AG20443 (cell line): Measurements from ENCODE around the gene GAL.
"Not testable (repeated sequence)": the region's sequence is repeated elsewhere in the genome, so short reads cannot be mapped to it uniquely, and the experiment has no call there.

ENCODE experiments used
- DNase-seq: peaks from one replicate; pipeline ENCODE4 v3.0.0; 2012; ENCODE audit warnings: low spot score, mixed read lengths

The GAL gene

DNA sequence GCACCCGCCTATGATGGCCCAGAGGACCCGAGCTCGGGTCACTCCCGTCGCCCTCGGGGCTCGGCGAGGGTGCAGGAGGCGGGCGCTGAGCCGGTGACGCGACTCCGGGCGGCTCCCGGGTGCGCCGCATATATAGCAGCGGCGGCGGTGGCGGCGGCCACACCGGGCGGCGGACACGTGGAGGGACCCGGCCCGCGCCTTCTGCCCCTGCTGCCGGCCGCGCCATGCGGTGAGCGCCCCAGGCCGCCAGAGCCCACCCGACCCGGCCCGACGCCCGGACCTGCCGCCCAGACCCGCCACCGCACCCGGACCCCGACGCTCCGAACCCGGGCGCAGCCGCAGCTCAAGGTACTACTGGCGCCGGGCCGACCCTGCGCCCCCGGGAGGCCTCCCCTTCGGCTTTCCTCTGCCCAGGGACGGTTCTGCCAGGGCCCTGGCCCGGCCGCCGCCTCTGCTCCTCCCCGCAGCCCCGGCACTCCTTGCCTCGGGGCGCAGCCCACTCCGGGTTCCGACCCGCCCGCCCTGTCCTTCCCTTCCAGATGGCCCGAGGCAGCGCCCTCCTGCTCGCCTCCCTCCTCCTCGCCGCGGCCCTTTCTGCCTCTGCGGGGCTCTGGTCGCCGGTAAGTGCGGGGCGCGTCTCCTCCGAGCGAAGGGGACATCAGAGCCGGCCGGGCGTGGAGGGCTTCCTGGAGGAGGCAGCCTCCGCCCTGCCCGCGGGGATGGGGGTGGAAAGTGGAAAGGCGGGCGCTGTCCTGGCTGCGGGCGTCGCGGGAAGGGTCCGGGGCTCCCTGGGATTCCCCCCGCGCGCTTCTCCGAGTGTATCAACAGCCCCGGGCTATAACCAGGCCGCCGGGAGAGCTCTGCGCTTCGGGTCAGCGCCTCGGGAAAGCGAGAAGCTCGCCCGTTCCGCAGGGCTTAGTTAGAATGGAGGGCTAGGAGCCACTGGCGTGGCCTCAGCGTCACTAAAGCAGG lies at the start of gene GAL:
TSS of gene GAL (plus strand) at position 160 of the 972 bp plus-strand sequence. CDS start at position 540, 380 bp downstream.
- peak; percentile 65 for DNase-seq

GRCh38 chr11:68634606-68635005 lies 49.7 kb upstream of the GAL start:
- not testable (repeated sequence) for DNase-seq

DNA sequence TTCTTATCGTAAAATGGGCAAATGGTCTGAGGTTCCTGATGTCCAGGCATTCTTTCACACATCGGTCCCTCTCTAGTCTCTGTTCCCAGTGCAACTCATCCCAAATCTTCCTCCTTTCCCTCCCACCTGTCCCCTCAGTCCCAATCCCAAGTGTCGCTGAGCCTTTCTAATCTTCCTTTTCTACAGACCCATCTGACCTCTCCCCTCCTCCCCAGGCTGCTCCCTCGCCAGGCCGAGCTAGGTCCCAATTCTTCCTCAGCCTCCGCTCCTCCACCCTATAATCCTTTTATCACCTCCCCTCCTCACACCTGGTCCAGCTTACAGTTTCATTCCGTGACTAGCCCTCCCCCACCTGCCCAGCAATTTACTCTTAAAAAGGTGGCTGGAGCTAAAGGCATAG lies 49.2 kb upstream of the GAL start:
- DNase-seq: not testable (repeated sequence)

DNA sequence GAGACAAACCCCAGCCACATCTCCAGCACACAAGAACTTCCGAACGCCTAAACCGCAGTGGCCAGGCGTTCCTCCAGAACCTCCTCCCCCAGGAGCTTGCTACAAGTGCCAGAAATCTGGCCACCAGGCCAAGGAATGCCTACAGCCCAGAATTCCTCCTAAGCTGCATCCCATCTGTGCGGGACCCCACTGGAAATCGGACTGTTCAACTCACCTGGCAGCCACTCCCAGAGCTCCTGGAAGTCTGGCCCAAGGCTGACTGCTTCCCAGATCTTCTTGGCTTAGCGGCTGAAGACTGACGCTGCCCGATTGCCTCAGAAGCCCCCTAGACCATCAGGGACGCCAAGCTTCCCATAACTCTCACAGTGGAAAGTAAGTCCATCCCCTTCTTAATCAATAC lies 48.5 kb upstream of the GAL start:
- DNase-seq: not testable (repeated sequence)

DNA sequence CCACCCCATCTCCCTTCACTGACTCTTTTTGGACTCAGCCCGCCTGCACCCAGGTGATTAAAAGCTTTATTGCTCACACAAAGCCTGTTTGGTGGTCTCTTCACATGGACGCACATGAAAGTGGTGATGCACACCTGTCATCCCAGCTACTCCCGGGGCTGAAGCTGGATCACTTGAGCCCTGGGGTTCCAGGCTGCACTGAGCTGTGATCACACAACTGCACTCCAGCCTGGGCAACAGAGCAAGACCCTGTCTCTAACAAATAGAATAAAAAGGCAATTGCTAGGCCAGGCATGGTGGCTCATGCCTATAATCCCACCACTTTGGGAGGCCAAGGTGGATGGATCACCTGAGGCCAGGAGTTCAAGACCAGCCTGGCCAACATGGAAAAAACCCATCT lies 45.0 kb upstream of the GAL start:
- not testable (repeated sequence) for DNase-seq

- no peak for DNase-seq
Observed at GRCh38 chr11:68641880-68642279, 42.5 kb upstream of the GAL start.

DNA sequence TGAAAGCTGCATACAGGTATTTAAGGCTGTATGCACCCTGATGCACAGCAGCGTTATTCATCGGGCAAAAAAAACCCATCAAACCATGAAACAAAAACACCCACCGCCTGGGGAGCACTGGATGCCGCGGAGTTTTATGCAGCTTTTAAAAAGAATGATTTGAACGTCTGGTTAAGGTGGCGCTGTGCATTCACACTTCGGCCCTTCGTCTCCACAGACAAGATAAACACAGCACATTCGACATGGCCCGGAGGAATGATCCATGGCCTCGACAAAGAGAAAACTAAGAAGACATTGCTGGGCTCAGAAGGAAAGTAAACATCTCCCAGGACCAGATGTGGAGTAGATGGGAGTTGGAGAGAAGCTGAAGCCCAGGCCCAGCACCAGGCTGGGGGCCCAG lies 40.8 kb upstream of the GAL start:
- DNase-seq: no peak

- no peak for DNase-seq
Observed at GRCh38 chr11:68646832-68647231, 37.5 kb upstream of the GAL start.

DNA sequence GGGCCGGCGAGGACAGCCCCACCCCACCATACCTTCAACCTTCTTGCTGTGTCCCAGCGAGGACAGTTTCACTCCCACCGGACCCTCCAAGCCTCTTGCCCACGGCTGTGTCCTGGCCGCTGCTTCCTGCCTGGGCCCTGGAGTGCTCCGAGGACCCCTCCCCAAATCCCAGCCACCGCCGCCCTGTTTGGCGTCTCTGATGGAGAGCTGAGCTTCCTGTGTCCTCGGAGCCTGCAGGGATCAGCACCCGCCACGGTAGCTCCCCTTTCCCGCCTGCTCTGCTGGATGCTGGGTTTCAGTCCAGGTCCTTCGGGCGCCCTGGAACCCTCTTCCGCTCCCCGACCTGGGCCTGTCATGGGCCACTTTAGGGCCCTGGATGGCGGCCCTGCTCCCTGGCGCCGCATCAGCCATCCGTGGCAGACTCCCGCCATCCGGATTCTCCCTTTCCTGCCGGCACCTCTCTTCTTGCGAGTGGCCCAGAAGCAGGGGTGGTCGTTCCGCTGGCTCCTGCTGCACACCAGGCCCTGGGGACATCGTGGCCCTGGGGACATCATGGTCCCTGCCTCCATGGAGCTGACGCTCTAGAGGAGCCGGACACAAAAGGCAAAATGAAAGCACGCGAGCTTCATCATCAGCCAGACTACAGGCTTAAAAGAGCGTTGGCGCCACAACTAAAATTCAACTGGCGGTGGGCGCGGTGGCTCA lies 34.3 kb upstream of the GAL start:
- DNase-seq: no peak

DNA sequence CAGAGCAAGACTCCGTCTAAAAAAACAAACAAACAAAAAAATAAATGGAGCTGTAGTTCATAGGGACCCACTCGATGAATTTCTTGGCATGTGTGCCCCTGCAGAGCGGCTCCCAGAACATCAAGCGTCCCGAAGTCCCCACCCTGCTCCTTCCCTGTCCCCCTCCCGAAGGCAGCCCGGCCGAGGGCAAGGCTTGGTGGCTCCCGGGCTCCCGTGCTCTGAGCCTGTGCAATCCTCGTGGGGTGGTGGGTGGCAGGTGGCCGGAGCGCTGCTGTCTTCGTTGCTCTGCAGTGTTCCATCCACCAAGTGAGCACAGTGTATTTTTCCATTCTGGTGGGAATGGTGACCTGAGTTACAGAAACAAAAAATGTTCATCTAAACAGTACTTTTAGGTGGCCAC lies 33.5 kb upstream of the GAL start:
- DNase-seq: no peak

DNA sequence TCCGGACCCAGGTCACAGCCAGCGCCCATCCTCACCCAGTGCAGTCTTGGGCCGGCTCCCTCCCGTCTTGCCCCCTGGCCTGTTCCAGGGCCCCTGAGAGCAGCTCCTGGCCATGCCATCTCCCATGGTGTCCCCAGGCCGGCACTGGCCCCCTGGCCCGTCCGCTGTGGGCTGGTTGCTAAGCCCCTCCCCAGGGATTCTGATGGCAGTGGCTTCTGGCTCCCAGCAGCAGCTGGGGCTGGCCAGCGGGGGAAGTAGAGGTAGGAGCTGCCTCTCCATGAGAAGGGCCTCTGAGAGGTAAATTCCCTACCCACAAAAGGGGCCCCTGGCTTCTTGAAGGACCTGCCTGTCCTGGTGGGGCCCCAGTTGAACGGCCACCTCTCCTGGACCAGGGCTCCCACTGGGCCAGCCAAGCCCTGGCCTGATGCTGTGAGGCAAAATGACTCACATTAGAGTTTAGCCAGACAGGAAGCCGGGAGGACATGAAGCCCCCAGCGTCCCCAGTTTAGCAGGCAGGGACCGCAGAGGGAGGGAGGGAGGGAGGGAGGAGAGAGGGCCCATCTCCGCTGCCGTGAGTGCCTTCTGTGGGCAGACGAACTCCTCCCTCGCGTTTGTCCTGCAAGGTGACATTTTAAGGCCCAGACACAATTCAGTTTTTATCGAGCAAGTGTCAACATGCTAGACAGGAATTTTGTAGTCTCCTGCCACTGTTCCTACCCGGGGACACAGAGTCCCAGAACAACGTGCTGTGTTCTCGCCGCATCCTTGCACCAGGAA lies 32.9 kb upstream of the GAL start:
- DNase-seq: peak; percentile 36

DNA sequence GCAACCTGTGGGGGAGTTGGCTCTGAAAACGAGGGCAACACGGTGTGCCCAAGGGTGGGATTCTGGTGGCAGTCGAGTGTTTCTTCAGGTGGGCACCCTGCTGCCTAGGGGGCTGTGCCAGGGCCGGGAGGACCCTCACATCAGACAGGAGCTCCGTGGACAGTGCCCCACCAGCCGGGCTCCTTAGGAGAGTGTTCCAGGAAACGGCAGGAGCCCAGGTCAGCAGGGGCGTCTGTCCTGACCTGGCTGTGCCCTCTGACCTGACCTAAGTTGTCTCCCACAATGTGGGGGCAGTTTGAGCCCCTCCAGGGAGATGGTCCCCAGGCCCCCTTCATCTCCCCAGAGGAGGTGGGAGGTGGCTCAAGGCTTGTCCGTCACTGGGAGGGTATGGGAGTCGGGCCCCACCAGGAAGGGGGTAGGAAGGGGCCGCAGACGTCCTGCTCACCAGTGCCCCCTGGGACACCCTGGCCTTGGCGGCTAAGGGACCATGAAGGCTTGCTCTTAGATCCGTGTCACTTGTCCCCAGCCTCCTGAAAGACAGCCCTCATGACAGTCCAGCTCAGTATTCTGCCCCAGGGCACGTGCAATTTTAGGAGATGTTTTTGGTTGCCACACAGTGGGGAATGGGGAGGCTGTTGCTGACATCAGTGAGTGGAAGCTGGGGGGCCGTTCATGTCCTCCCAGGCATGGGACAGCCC lies 32.2 kb upstream of the GAL start:
- no peak for DNase-seq

GRCh38 chr11:68652683-68653156 lies 31.6 kb upstream of the GAL start:
- DNase-seq: no peak

- DNase-seq: no peak
Observed at GRCh38 chr11:68653486-68654430, 30.6 kb upstream of the GAL start.

GRCh38 chr11:68654978-68655377 lies 29.4 kb upstream of the GAL start:
- no peak for DNase-seq

DNA sequence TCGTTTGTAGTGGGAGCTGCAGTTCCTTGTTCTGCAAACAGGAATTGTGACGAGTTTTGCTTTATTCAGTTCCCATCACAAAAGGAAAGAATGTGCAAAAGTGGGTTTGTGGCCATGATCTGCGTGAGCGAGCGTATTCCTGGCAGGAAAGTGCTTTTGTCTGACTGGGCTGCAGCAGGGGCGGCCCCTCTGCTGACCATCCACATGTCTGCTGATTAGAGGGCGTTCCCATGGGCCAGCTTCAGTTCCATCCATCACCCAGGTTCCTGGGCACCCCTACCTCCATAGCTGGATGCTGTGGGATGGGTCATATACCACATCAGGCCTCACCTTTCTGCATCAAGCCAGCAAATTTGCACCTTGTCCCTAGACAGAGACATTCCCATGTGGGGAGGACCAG lies 28.9 kb upstream of the GAL start:
- DNase-seq: no peak

DNA sequence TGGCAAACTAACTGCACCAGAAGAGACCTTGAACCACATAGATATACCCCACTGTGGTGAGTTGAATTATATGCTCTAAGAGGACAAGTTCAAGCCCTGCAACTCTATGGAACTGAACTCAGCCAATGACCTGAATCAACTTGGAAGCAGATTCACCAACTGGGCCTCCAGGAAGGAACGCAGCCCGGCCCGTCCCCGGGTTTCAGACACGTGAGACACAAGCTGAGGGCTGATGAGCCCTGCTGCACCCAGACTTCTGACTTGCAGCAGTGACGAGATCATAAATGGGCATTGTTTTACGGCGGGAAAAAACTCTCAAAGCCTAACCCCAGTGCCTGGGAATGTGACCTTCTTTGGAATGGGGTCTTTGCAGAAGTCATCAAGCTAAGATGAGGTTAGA lies 28.5 kb upstream of the GAL start:
- DNase-seq: no peak

- DNase-seq: no peak
Observed at GRCh38 chr11:68657021-68657780, 27.1 kb upstream of the GAL start.

- DNase-seq: no peak
Observed at GRCh38 chr11:68658097-68658496, 26.2 kb upstream of the GAL start.

DNA sequence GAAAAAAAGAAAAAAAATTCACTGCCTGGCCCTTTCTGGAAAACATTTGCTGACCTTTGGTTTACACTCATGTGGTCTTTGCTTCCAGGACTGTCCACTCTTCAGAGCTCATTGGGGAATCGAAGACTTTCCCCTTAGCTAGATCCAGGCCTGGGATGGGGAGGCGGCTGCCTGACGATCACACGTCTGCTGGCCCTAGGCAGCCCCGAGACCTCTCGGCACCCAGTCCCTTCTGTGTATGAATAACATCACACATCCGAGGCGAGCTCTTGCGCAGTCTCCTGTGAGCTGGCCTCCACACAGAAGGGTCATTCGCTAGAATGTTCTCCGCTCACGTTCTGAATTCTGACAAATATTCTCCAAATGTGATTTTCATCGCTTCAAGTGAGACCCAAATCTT lies 25.7 kb upstream of the GAL start:
- no peak for DNase-seq
